ENCODE results near the gene ASXL2. TPM values are rescaled to one million over a fixed set of nuclear protein-coding genes. Genes with fewer than 3 reads are reported as not detected.

The ASXL2 gene
- total RNA-seq, 6 donors from 2014 or later, result 15.5 to 34.9 (median 25.6) TPM

- no peak for ATAC-seq (ENCODE audit: low FRiP score in 2 of 2)
- WGBS, 2 donors, result 77 to 82% methylated on average over 2 of the region's 2 CpGs
Measured at GRCh38 chr2:25825238-25825637, 53.0 kb downstream of the ASXL2 start.

GRCh38 chr2:25824718-25825117 lies 53.6 kb downstream of the ASXL2 start:
- Histone ChIP-seq H3K4me1 (peaks cover 0 to 11% (median 4%) of the 10 kb centered on the region in 4 donors), H3K36me3 (no peaks in the 10 kb centered on the region), H3K27ac (no peak overlapping the region), H3K4me3 (no peak overlapping the region), H3K9me3 (no peaks in the 10 kb centered on the region), H3K27me3 (no peaks in the 10 kb centered on the region)
- DNase-seq (no peak), ATAC-seq (ENCODE audit: low FRiP score in 2 of 2) (no peak)
- TF ChIP-seq EP300 (IDR thresholded peaks at IDR 0.05) (no peak), POLR2AphosphoS5 (IDR thresholded peaks at IDR 0.05) (no peak), CTCF (IDR thresholded peaks at IDR 0.05) (no peak), POLR2A (IDR thresholded peaks at IDR 0.05) (no peak)
- WGBS, 2 donors, result 86 to 95% methylated on average over 1 of the region's 1 CpG

More at GRCh38 chr2:25825238-25825637, 53.0 kb downstream of the ASXL2 start:
- Histone ChIP-seq H3K27ac (no peak overlapping the region), H3K4me3 (no peak overlapping the region), H3K36me3 (no peaks in the 10 kb centered on the region), H3K4me1 (peaks cover 0 to 17% (median 4%) of the 10 kb centered on the region in 4 donors), H3K27me3 (no peaks in the 10 kb centered on the region), H3K9me3 (no peaks in the 10 kb centered on the region)
- DNase-seq, result no peak
- no peak for TF ChIP-seq POLR2AphosphoS5 (IDR thresholded peaks at IDR 0.05)
- TF ChIP-seq CTCF (IDR thresholded peaks at IDR 0.05), result no peak
- no peak for TF ChIP-seq POLR2A (IDR thresholded peaks at IDR 0.05)
- TF ChIP-seq EP300 (IDR thresholded peaks at IDR 0.05), result no peak

- peaks cover 0 to 8% (median 1%) of the 10 kb centered on the region in 4 donors for H3K4me1 ChIP-seq
- no peaks in the 10 kb centered on the region for H3K36me3 ChIP-seq
- DNase-seq, result no peak
- H3K4me3 ChIP-seq, result no peak overlapping the region
- H3K27me3 ChIP-seq, result no peaks in the 10 kb centered on the region
- 86 to 92% methylated on average over 3 of the region's 3 CpGs for WGBS, 2 donors
- no peak for ATAC-seq (ENCODE audit: low FRiP score in 2 of 2)
- no peak overlapping the region for H3K27ac ChIP-seq
- no peaks in the 10 kb centered on the region for H3K9me3 ChIP-seq
- TF ChIP-seq POLR2A (IDR thresholded peaks at IDR 0.05) (no peak), EP300 (IDR thresholded peaks at IDR 0.05) (no peak), CTCF (IDR thresholded peaks at IDR 0.05) (no peak), POLR2AphosphoS5 (IDR thresholded peaks at IDR 0.05) (no peak)
Measured at GRCh38 chr2:25824216-25824615, 54.1 kb downstream of the ASXL2 start.

- no peaks in the 10 kb centered on the region for H3K9me3 ChIP-seq
- ATAC-seq (ENCODE audit: low FRiP score in 2 of 2) (peak in 1 of 2 donors; percentile 73), DNase-seq (peak; percentile 60 to 86)
- 46 to 60% methylated on average over 30 of the region's 30 CpGs for WGBS, 2 donors
- peaks cover 0 to 8% (median 0%) of the 10 kb centered on the region in 4 donors for H3K4me1 ChIP-seq
- H3K4me3 ChIP-seq, result peak overlapping the region in 3 of 4 donors; percentile 16 to 38 (median 30)
- no peaks in the 10 kb centered on the region for H3K36me3 ChIP-seq
- peak overlapping the region in 2 of 4 donors; percentile 36 to 42 for H3K27ac ChIP-seq
- no peak for TF ChIP-seq POLR2AphosphoS5 (IDR thresholded peaks at IDR 0.05)
- no peak for TF ChIP-seq CTCF (IDR thresholded peaks at IDR 0.05)
- no peak for TF ChIP-seq EP300 (IDR thresholded peaks at IDR 0.05)
- TF ChIP-seq POLR2A (IDR thresholded peaks at IDR 0.05), result peak in 1 of 4 donors; percentile 8
- H3K27me3 ChIP-seq, result no peaks in the 10 kb centered on the region
Measured at GRCh38 chr2:25822190-25823117, 55.8 kb downstream of the ASXL2 start.

Data from upper lobe of left lung (tissue), 6 donors.